ENCODE data around the gene C22orf15. TPM values are rescaled to one million over a fixed set of nuclear protein-coding genes. Genes with fewer than 3 reads are reported as not detected.

C22orf15 gene
- total and polyA plus RNA-seq, 2 of the 8 experiments (the other 6 are each of a cell fraction or from before 2014, with no cell fraction given): 4.2 to 4.9 TPM

GRCh38 chr22:23775779-23776375, 13.1 kb downstream of the C22orf15 start:
- Histone ChIP-seq H3K4ac (replicated peaks; ENCODE audit: insufficient read length, low read depth, low read length) (no peak overlapping the region), H2BK15ac (ENCODE audit: low read length) (no peak overlapping the region), H4K20me1 (replicated peaks in 1 of 2; ENCODE audit: control insufficient read depth in 1 of 2, insufficient read depth in 2 of 2, low read length in 2 of 2) (peaks cover 2 to 4% of the 10 kb centered on the region in 2 experiments), H4K91ac (replicated peaks; ENCODE audit: insufficient read length, low read length) (no peak overlapping the region), H3K56ac (replicated peaks; ENCODE audit: insufficient read length, low read depth, low read length) (no peak overlapping the region), H3K23ac (ENCODE audit: insufficient read length) (no peak overlapping the region), H3K27me3 (replicated peaks in 1 of 4; ENCODE audit: control insufficient read depth in 3 of 4, extremely low read depth in 1 of 4, insufficient read depth in 3 of 4, low read length in 3 of 4) (peaks cover 0 to 20% (median 14%) of the 10 kb centered on the region in 4 experiments; a peak in 5 of 7 replicates), H2BK12ac (ENCODE audit: low read depth, low read length) (no peak overlapping the region), H3K9ac (replicated peaks in 1 of 4; ENCODE audit: extremely low read depth in 1 of 4, low read depth in 3 of 4, low read length in 3 of 4) (no peak overlapping the region), H2AFZ (ENCODE audit: low read length) (no peak overlapping the region), H3K18ac (ENCODE audit: extremely low read depth, low read length) (no peak overlapping the region), H2BK5ac (ENCODE audit: low read depth, low read length) (no peak overlapping the region), H3K4me3 (ENCODE audit: extremely low read depth in 1 of 4, insufficient read depth in 2 of 4, low read depth in 3 of 4, low read length in 4 of 4) (no peak overlapping the region), H2BK120ac (replicated peaks; ENCODE audit: low read depth, low read length) (no peak overlapping the region), H4K5ac (ENCODE audit: insufficient read length, low read depth, low read length) (no peak overlapping the region), H3K79me1 (ENCODE audit: low read depth, low read length) (no peaks in the 10 kb centered on the region), H4K8ac (ENCODE audit: extremely low read depth, insufficient read depth, low read length) (no peak overlapping the region), H3K27ac (ENCODE audit: low read depth, low read length) (no peak overlapping the region), H3K4me1 (replicated peaks in 1 of 4; ENCODE audit: control insufficient read depth in 3 of 4, insufficient read depth in 4 of 4, low read length in 3 of 4) (peaks cover 0 to 14% (median 5%) of the 10 kb centered on the region in 4 experiments; a peak in 3 of 7 replicates), H2AK5ac (ENCODE audit: low read depth, low read length) (0 out of 2 replicates have a peak overlapping the region, but pooled peaks have one; percentile 24), H3K9me3 (ENCODE audit: insufficient read depth in 2 of 2, low read depth in 1 of 2, low read length in 1 of 2) (no peaks in the 10 kb centered on the region), H3K79me2 (ENCODE audit: control insufficient read depth in 1 of 2, insufficient read depth in 2 of 2, low read length in 2 of 2) (no peaks in the 10 kb centered on the region), H3K4me2 (ENCODE audit: insufficient read depth in 1 of 2, low read depth in 2 of 2, low read length in 2 of 2) (no peak overlapping the region), H3K36me3 (ENCODE audit: control insufficient read depth in 2 of 4, insufficient read depth in 4 of 4, low read length in 3 of 4) (no peaks in the 10 kb centered on the region), H3K23me2 (ENCODE audit: low read depth, low read length) (peaks cover 11% of the 10 kb centered on the region; the same call in 1 of the 2 replicates), H3K14ac (ENCODE audit: insufficient read length) (no peak overlapping the region), H2BK20ac (ENCODE audit: low read length) (no peak overlapping the region)
- DNase-seq (ENCODE audit: low read depth in 1 of 2, low spot score in 2 of 2) (no peak), FAIRE-seq (no peak)
- 80% methylated on average over 3 of the region's 3 CpGs; no CpG with 5 or more reads in 1 of the 2 experiments for WGBS, 2 experiments (ENCODE audit: extremely low coverage in 1 of 2, insufficient coverage in 1 of 2, insufficient read length in 1 of 2, insufficient replicate concordance in 2 of 2, low coverage in 1 of 2, low lambda C conversion rate in 2 of 2, missing lambda C conversion rate in 1 of 2)
- CTCF ChIA-PET (ENCODE audit: partially characterized antibody): interaction anchor here (0.6 to 5.8 kb wide), 5 partner anchors 12 to 117 kb away, joined by 3 to 42 read pairs (median 8); partner anchors contain the start of gene SMARCB1
- POLR2A ChIA-PET (ENCODE audit: partially characterized antibody): interaction anchor here (1.3 to 5.7 kb wide), 5 partner anchors 10 to 73 kb away, joined by 3 to 45 read pairs (median 4); partner anchors contain the start of gene SMARCB1
- no peak for TF ChIP-seq TAF7 (optimal IDR thresholded peaks at IDR 0.05; ENCODE audit: borderline replicate concordance, low read depth, low read length)
- no peak for TF ChIP-seq RNF2 (IDR thresholded peaks at IDR 0.05; ENCODE audit: borderline replicate concordance, low read depth, low read length, missing control alignments, poor library complexity, severe bottlenecking)
- no peak for TF ChIP-seq SIN3A (conservative IDR thresholded peaks at IDR 0.05 in 1 of 2, IDR thresholded peaks at IDR 0.05 in 1 of 2; ENCODE audit: low read depth in 1 of 2, low read length in 2 of 2)
- no peak for TF ChIP-seq FOSL1 (IDR thresholded peaks at IDR 0.05; ENCODE audit: insufficient read depth, low read depth, low read length)
- TF ChIP-seq NRF1 (IDR thresholded peaks at IDR 0.05; ENCODE audit: low read depth, low read length): no peak
- no peak for TF ChIP-seq ASH2L (IDR thresholded peaks at IDR 0.05; ENCODE audit: low read length)
- no peak for TF ChIP-seq PHF8 (conservative IDR thresholded peaks at IDR 0.05; ENCODE audit: low read depth, low read length)
- no peak for TF ChIP-seq HDAC2 (IDR thresholded peaks at IDR 0.05; ENCODE audit: borderline replicate concordance in 1 of 2, low read depth in 2 of 2, low read length in 2 of 2)

All from H1 (cell line).